GM18873 (cell line): Measurements from ENCODE around the gene CDY1.
"Not testable (repeated sequence)": the region's sequence is repeated elsewhere in the genome, so short reads cannot be mapped to it uniquely, and the experiment has no call there.

Experiments
- ATAC-seq: cut with Tn5 transposase; IDR thresholded peaks from one replicate; pipeline ENCODE4 v1.9.1; 2021; ENCODE audit warnings: mild to moderate bottlenecking, moderate library complexity, moderate number of reproducible peaks; ENCODE audit not compliant: unreplicated experiment, low FRiP score

The CDY1 gene

GRCh38 chrY:25621817-25622216 is at the start of gene CDY1:
TSS of gene CDY1 (plus strand) at chrY:25622117. CDS start at chrY:25622443, 326 bp downstream.
- not testable (repeated sequence) for ATAC-seq

DNA sequence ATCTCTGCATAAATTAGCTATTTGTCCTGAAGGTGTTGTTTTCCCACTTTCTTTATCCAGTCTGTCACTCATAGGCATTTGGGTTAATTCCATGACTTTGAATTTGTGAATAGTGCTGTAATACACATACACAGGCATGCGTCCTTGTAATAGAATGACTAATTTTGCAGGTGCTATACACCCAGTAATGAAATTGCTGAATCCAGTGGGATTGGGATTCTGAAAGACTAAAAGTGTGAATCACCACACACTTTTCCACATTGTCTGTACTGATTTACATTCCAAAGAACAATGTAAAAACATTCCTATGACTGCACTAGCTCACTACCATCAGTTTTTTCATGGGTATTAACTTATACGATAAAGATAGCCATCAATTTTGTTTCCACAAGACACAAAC is 28.6 kb upstream of the CDY1 start:
- not testable (repeated sequence) for ATAC-seq

DNA sequence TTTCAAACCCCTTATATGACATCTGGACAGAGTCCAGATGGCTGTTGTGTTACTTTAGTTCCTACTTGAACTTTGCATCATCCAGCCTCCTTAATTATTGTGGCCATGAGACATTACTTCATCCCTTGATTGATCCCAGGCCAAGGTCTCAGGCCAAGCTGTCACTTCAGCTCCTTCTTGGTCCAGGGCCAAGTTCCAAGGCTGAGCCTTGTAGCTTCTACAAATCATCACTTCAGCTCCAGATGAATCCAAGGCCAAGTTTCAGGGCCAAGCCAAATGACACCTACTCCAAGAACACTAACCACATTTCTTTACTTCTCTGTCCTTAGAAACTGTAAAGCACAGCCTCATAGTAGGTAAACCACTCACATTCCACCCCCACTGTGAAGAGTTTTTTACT is 1.7 kb upstream of the CDY1 start:
- not testable (repeated sequence) for ATAC-seq

- ATAC-seq, result not testable (repeated sequence)
These were observed 4.6 kb downstream of the CDY1 start for GRCh38 chrY:25626524-25626923.

DNA sequence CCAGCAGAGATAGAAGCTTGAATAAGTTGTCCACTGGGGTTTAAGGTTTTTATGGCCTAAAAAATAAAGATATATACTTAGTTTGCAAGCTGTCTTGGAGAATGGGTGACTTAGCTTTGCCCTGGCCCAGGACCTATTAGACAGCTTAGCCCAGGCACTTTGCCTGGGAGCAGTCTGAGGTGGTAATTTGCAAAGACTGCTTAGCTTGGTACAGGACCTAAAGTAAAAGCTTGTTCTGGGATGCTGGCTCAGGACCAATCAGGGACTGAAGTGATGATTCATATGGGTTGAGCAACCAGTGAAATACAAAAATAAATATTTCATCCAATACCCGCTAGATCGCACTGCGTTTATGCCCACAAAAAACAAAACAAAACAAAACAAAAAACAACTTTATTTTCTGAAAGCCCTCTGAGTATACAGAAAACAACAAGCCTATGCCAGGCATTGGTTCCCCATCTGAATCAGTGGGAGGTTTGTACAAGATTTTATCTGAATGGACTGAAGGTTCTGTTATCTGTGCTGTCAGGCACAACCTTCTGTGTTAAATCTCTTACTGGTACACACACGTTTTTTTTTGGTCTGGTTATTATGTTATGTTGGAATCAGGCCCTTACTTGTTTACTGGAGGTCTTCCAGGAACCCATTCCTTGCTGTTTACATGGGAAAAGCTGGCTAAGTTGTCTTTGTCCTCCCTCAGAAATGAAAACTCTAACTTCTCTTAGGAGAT is 8.6 kb downstream of the CDY1 start:
- ATAC-seq, result not testable (repeated sequence)

GRCh38 chrY:25639852-25640251 is 17.9 kb downstream of the CDY1 start:
- not testable (repeated sequence) for ATAC-seq

- ATAC-seq, result not testable (repeated sequence)
These were observed 21.4 kb downstream of the CDY1 start for GRCh38 chrY:25643024-25643915.
